Loucy (cell line): ENCODE results near the gene CLASP1.

ENCODE experiments used
- H2AFZ ChIP-seq: fragments of 200-600 bp; sonication (generic); 2 replicates; pipeline ENCODE4 v1.6.0; 2016; ENCODE audit warnings: antibody characterized with exemption, mild to moderate bottlenecking, low read length, moderate library complexity
- H3F3A ChIP-seq: fragments of 200-600 bp; 2 replicates; pipeline ENCODE4 v1.6.0; 2016; ENCODE audit warnings: antibody characterized with exemption, low read depth, mild to moderate bottlenecking
- H3K27me3 ChIP-seq: fragments of 200-600 bp; sonication (generic); 2 replicates; pipeline ENCODE4 v1.6.1; 2014; ENCODE audit warnings: low read length, mild to moderate bottlenecking; ENCODE audit not compliant: insufficient read depth, poor library complexity, severe bottlenecking
- H3K36me3 ChIP-seq: fragments of 200-600 bp; sonication (generic); 2 replicates; pipeline ENCODE4 v1.6.1; 2016; ENCODE audit warnings: low read length; ENCODE audit not compliant: insufficient read depth
- H3K4me1 ChIP-seq: fragments of 200-600 bp; sonication (generic); 2 replicates; pipeline ENCODE4 v1.5.1; 2014; ENCODE audit warnings: low read length, mild to moderate bottlenecking; ENCODE audit not compliant: insufficient read depth, poor library complexity, severe bottlenecking
- H3K4me2 ChIP-seq: fragments of 200-600 bp; sonication (generic); 2 replicates; pipeline ENCODE4 v1.6.0; 2014; ENCODE audit warnings: antibody characterized with exemption, low read length, low read depth, mild to moderate bottlenecking; ENCODE audit not compliant: poor library complexity, severe bottlenecking
- H3K4me3 ChIP-seq: fragments of 200-600 bp; sonication (generic); 2 replicates; pipeline ENCODE4 v1.5.1; 2014; ENCODE audit warnings: low read length, mild to moderate bottlenecking, mixed read lengths; ENCODE audit not compliant: poor library complexity, severe bottlenecking
- H3K79me2 ChIP-seq: fragments of 200-600 bp; sonication (generic); 2 replicates; pipeline ENCODE4 v1.6.1; 2014; ENCODE audit warnings: low read length; ENCODE audit not compliant: insufficient read depth
- H3K9ac ChIP-seq: fragments of 200-600 bp; sonication (generic); 2 replicates; pipeline ENCODE4 v1.6.0; 2014; ENCODE audit warnings: mild to moderate bottlenecking, low read depth, low read length, moderate library complexity; ENCODE audit not compliant: poor library complexity, severe bottlenecking
- H3K9me2 ChIP-seq: fragments of 200-600 bp; sonication (generic); replicated peaks from 2 replicates; pipeline ENCODE4 v1.6.1; 2016; ENCODE audit warnings: low read depth, low read length, mixed read lengths
- H3K9me3 ChIP-seq: fragments of 200-600 bp; sonication (generic); 2 replicates; pipeline ENCODE4 v1.6.1; 2014; ENCODE audit warnings: mild to moderate bottlenecking, antibody characterized with exemption, low read length, low read depth; ENCODE audit not compliant: insufficient read depth
- H4K20me1 ChIP-seq: fragments of 200-600 bp; sonication (generic); 2 replicates; pipeline ENCODE4 v1.6.0; 2014; ENCODE audit warnings: antibody characterized with exemption, low read length, mild to moderate bottlenecking; ENCODE audit not compliant: insufficient read depth, poor library complexity, severe bottlenecking
- CTCF ChIP-seq: fragments of 200-600 bp; sonication (generic); conservative IDR thresholded peaks from 2 replicates; pipeline ENCODE4 v1.5.1; 2014; ENCODE audit warnings: mild to moderate bottlenecking, antibody characterized with exemption, low read length
- EZH2phosphoT487 ChIP-seq: fragments of 200-600 bp; IDR thresholded peaks from 2 replicates; pipeline ENCODE4 v1.6.1; 2018; ENCODE audit warnings: antibody characterized with exemption, mild to moderate bottlenecking, moderate library complexity, borderline replicate concordance

Gene CLASP1

DNA sequence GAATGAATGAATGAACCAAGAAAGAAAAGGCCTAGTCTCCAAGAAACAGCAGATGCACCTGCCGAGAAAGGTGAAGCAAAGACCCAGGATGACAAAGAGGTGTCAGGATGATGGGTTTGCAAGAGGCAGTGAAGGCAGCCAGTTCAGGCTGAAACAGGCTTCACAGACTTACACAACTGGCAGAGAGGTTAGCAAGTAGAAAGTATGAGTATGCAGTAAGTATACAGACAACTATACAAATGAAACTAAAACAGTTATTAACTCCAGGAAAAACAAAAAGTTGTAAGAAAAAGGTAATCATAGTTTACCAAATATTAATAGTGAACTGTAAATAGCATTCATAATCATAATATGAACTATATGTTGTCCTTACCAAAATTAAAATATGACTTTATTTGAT, 138.4 kb downstream of the CLASP1 start:
- Histone ChIP-seq H4K20me1 (no peaks in the 10 kb centered on the region), H3K79me2 (peaks cover 23% of the 10 kb centered on the region; the same call in 1 of the 2 replicates), H3K27me3 (no peaks in the 10 kb centered on the region), H2AFZ (no peak overlapping the region), H3K4me1 (no peaks in the 10 kb centered on the region), H3F3A (no peaks in the 10 kb centered on the region), H3K9me2 (no peaks in the 10 kb centered on the region), H3K9me3 (no peaks in the 10 kb centered on the region), H3K4me2 (no peak overlapping the region), H3K36me3 (peaks cover 40% of the 10 kb centered on the region; the same call in 1 of the 2 replicates), H3K4me3 (no peak overlapping the region), H3K9ac (no peak overlapping the region)
- no peak for TF ChIP-seq CTCF
- TF ChIP-seq EZH2phosphoT487 = no peak

GRCh38 chr2:121506621-121507020, 142.6 kb downstream of the CLASP1 start:
- Histone ChIP-seq H3K36me3 (peaks cover 37% of the 10 kb centered on the region; the same call in 1 of the 2 replicates), H2AFZ (no peak overlapping the region), H3K9me3 (no peaks in the 10 kb centered on the region), H3F3A (no peaks in the 10 kb centered on the region), H3K9me2 (no peaks in the 10 kb centered on the region), H3K27me3 (no peaks in the 10 kb centered on the region), H3K79me2 (peaks cover 35% of the 10 kb centered on the region; the same call in 1 of the 2 replicates), H4K20me1 (peaks cover 3% of the 10 kb centered on the region), H3K4me1 (no peaks in the 10 kb centered on the region), H3K4me3 (no peak overlapping the region), H3K4me2 (no peak overlapping the region), H3K9ac (no peak overlapping the region)
- TF ChIP-seq CTCF (no peak), EZH2phosphoT487 (no peak)

DNA sequence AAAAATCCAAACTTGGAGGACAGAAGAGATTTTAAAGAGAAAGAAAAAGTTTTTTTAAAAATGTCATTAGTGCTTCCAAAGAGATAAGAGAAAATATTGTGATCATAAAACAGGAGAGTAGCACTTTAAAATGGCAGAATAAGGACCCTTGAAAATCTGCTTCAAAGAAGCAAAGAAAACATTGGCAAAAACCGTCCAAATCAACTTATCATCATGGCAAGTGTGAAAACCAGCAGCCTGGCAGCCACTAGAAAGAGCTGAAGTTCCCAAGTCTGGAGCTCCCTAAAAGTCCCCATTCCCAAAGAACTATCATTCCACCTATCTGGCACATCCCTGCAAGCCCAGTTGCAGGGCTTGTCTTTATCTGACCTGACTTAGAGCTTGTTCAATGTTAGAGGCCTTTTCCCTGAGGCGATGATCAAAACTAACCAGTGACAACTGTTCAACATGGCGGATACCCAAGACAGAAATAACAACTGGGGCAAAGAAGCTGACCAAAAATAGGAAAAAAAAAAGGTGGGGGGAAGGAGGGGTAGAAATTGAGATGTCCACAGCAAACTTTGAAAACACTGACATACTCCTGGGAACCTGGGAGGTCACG, 143.2 kb downstream of the CLASP1 start:
- no peak overlapping the region for H3K9ac ChIP-seq
- no peak overlapping the region for H2AFZ ChIP-seq
- no peaks in the 10 kb centered on the region for H3K9me2 ChIP-seq
- no peaks in the 10 kb centered on the region for H3K4me1 ChIP-seq
- no peak overlapping the region for H3K4me3 ChIP-seq
- H4K20me1 ChIP-seq = peaks cover 6% of the 10 kb centered on the region
- TF ChIP-seq CTCF (no peak), EZH2phosphoT487 (no peak)
- H3K79me2 ChIP-seq = peaks cover 35% of the 10 kb centered on the region; the same call in 1 of the 2 replicates
- no peaks in the 10 kb centered on the region for H3K27me3 ChIP-seq
- H3K36me3 ChIP-seq = peaks cover 39% of the 10 kb centered on the region; the same call in 1 of the 2 replicates
- H3K4me2 ChIP-seq = no peak overlapping the region
- no peaks in the 10 kb centered on the region for H3K9me3 ChIP-seq
- H3F3A ChIP-seq = no peaks in the 10 kb centered on the region
